ENCODE data around the gene PRTFDC1.

Gene PRTFDC1

GRCh38 chr10:24902400-24902728 lies 50.0 kb downstream of the PRTFDC1 start:
- DNase-seq (ENCODE audit: low read depth): no peak

- DNase-seq (ENCODE audit: low read depth): peak; percentile 85
Observed at GRCh38 chr10:24901686-24902399, 50.6 kb downstream of the PRTFDC1 start.

- DNase-seq (ENCODE audit: low read depth): no peak
Observed at GRCh38 chr10:24900888-24901685, 51.3 kb downstream of the PRTFDC1 start.

- DNase-seq (ENCODE audit: low read depth): no peak
Observed at GRCh38 chr10:24899571-24899970, 52.8 kb downstream of the PRTFDC1 start.

GRCh38 chr10:24898501-24898900 lies 53.9 kb downstream of the PRTFDC1 start:
- DNase-seq (ENCODE audit: low read depth): peak; percentile 17

GRCh38 chr10:24897326-24897926 lies 55.0 kb downstream of the PRTFDC1 start:
- DNase-seq (ENCODE audit: low read depth): peak; percentile 76

- DNase-seq (ENCODE audit: low read depth): no peak
Observed at GRCh38 chr10:24894728-24895127, 57.7 kb downstream of the PRTFDC1 start.

- peak; percentile 93 for DNase-seq (ENCODE audit: low read depth)
Observed at GRCh38 chr10:24894309-24894708, 58.1 kb downstream of the PRTFDC1 start.

- peak; percentile 49 for DNase-seq (ENCODE audit: low read depth)
Observed at GRCh38 chr10:24893127-24893526, 59.3 kb downstream of the PRTFDC1 start.

GRCh38 chr10:24891823-24892222 lies 60.6 kb downstream of the PRTFDC1 start:
- DNase-seq (ENCODE audit: low read depth): peak; percentile 73

- DNase-seq (ENCODE audit: low read depth): peak; percentile 61
Observed at GRCh38 chr10:24889639-24890038, 62.8 kb downstream of the PRTFDC1 start.

GRCh38 chr10:24887855-24888231 lies 64.6 kb downstream of the PRTFDC1 start:
- no peak for DNase-seq (ENCODE audit: low read depth)

GRCh38 chr10:24886290-24886680 lies 66.1 kb downstream of the PRTFDC1 start:
- no peak for DNase-seq (ENCODE audit: low read depth)

GRCh38 chr10:24885551-24886289 lies 66.7 kb downstream of the PRTFDC1 start:
- DNase-seq (ENCODE audit: low read depth): no peak

- no peak for DNase-seq (ENCODE audit: low read depth)
Observed at GRCh38 chr10:24884793-24885192, 67.6 kb downstream of the PRTFDC1 start.

GRCh38 chr10:24884316-24884715 lies 68.1 kb downstream of the PRTFDC1 start:
- no peak for DNase-seq (ENCODE audit: low read depth)

- no peak for DNase-seq (ENCODE audit: low read depth)
Observed at GRCh38 chr10:24883176-24883575, 69.2 kb downstream of the PRTFDC1 start.

- DNase-seq (ENCODE audit: low read depth): peak; percentile 86
Observed at GRCh38 chr10:24882047-24882698, 70.2 kb downstream of the PRTFDC1 start.

- no peak for DNase-seq (ENCODE audit: low read depth)
Observed at GRCh38 chr10:24879861-24880260, 72.5 kb downstream of the PRTFDC1 start.

GRCh38 chr10:24874133-24874532 lies 78.3 kb downstream of the PRTFDC1 start:
- DNase-seq (ENCODE audit: low read depth): no peak

GRCh38 chr10:24873281-24873683 lies 79.1 kb downstream of the PRTFDC1 start:
- DNase-seq (ENCODE audit: low read depth): peak; percentile 98

GRCh38 chr10:24872790-24873182 lies 79.6 kb downstream of the PRTFDC1 start:
- peak; percentile 59 for DNase-seq (ENCODE audit: low read depth)

Measured in iris pigment epithelial cell (primary cell).